NCI-H2227 treated with DMSO at 0.1 percent for 48 hours (cell line): ENCODE data around the gene NDUFS7.

Experiments used
- DNase-seq: peaks from one replicate; lab custom pipeline; 2025; lab: John Stamatoyannopoulos, UW

NDUFS7 gene

GRCh38 chr19:1383312-1384084 is at the start of gene NDUFS7:
Gene NDUFS7 (plus strand): TSS chr19:1383907. CDS start chr19:1383927, 20 bp downstream.
- peak; percentile 86 for DNase-seq

- DNase-seq = no peak
These were observed 47.5 kb upstream of the NDUFS7 start for GRCh38 chr19:1336079-1336684.

GRCh38 chr19:1340681-1341469 is 42.8 kb upstream of the NDUFS7 start:
- DNase-seq = no peak

- DNase-seq = no peak
These were observed 40.7 kb upstream of the NDUFS7 start for GRCh38 chr19:1343041-1343440.

DNA sequence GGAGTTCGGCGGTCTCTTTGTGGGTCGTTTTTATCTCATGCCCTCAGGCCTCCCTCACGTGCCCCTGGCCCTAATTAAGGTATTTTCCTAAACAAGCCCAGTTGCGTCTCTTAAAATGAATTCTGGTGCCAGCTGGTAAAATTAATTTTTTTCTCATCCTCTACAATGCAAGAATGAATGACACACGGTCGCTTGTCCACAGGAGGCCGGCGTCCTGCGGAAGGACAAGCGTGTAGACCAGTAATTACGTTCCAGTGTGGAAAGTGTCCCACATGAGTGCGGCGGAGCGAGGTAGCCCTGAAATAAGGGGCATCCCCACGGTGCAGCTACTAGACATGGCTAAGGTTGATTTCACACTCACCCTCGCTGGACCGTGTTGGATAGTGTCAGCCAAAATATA is 34.5 kb upstream of the NDUFS7 start:
- no peak for DNase-seq

- DNase-seq = no peak
These were observed 32.8 kb upstream of the NDUFS7 start for GRCh38 chr19:1350867-1351266.

GRCh38 chr19:1351381-1351851 is 32.3 kb upstream of the NDUFS7 start:
- DNase-seq = peak; percentile 77

GRCh38 chr19:1353144-1353543 is 30.6 kb upstream of the NDUFS7 start:
- no peak for DNase-seq

DNA sequence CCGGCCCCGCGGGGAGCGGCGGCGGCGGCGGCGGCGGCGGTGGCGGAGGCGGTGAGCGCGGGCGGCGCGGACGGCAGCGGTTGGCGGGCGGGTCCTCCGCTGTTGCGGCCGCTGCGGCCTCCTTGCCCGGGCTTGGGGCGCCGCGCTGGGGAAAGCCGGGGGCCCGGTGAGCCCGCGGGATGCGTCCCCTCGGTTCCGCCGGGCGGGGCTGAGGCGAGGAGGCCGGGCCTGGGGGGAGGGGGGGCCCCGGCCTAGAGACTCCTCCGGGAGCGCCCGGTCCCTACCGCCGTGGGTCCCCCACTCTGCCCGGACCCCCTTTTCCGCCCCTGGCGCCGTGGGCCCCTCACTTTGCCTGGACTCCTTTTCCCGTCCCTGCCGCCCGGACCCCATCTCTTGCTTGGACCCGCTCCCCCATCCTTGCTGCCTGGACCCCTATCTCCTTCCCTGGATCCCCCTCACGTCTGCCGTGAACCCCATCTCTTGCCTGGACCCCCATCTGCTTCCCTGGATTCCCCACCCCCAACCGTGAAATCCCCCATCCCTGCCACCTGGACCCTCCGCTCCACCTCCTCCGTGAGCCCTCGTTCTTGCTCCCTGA is 28.6 kb upstream of the NDUFS7 start:
- DNase-seq = no peak

DNA sequence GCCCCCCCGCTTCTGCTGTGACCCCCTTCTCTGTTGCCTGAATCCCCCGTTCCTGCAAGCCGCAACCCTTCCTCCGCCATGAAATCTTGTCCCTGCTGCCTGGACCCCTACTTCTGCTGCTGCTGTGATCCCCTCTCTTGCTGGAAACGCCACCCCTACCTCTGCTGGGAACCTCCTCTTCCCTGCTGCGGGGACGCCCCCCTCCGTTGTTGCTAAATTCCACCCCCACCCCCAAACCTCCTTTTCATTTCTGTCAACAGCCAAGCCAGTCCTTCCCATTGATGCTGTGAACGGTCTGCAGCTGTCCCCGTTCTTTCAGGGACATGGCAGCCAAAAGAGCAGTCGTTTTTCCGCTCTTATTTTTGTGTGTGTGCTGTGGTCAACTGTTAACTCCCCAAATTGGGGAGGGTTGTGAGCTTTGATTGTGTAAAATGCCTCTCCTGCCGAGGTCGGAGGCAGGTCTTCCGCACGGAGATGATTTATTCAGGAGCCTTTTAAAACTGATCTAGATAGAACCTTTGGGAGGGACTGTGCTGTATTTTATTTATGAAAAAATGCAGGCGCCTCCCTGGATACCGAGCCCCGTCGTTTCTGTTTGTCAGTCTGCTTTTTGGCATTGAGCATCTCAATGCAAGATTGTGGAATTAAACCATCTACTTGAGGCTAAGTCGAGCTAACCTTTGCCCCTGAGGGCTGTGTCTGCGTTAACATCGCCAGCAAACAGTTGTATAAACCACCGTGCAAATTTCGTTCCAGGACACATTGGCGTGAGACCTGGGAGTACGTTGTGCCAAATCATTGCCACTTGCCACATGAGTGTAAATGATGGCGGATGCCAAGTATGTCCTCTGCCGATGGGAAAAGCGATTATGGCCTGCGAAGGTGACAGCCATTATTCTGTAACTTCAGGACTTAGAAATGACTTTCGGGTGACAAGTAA is 27.9 kb upstream of the NDUFS7 start:
- no peak for DNase-seq

- no peak for DNase-seq
These were observed 27.2 kb upstream of the NDUFS7 start for GRCh38 chr19:1356508-1356865.

- peak; percentile 53 for DNase-seq
These were observed 26.1 kb upstream of the NDUFS7 start for GRCh38 chr19:1357531-1358109.

DNA sequence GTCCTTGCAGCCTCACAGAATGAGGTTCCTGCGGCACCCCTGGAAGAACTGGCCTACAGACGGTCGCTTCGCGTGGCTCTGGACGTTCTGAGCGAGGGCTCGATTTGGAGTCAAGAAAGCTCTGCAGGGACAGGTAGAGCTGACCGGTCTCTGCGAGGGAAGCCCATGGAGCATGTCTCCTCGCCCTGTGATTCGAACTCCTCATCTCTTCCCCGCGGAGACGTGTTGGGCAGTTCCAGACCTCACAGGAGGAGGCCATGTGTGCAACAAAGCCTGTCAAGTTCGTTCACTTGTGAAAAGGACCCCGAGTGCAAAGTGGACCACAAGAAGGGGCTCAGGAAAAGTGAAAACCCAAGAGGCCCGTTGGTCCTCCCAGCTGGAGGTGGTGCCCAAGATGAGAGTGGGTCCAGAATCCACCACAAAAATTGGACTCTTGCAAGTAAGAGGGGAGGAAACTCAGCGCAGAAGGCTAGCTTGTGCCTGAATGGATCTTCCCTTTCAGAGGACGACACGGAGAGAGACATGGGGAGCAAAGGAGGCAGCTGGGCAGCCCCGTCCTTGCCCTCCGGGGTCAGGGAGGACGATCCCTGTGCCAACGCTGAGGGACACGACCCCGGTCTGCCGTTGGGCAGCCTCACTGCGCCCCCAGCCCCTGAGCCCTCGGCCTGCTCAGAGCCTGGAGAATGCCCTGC is 23.4 kb upstream of the NDUFS7 start:
- no peak for DNase-seq

DNA sequence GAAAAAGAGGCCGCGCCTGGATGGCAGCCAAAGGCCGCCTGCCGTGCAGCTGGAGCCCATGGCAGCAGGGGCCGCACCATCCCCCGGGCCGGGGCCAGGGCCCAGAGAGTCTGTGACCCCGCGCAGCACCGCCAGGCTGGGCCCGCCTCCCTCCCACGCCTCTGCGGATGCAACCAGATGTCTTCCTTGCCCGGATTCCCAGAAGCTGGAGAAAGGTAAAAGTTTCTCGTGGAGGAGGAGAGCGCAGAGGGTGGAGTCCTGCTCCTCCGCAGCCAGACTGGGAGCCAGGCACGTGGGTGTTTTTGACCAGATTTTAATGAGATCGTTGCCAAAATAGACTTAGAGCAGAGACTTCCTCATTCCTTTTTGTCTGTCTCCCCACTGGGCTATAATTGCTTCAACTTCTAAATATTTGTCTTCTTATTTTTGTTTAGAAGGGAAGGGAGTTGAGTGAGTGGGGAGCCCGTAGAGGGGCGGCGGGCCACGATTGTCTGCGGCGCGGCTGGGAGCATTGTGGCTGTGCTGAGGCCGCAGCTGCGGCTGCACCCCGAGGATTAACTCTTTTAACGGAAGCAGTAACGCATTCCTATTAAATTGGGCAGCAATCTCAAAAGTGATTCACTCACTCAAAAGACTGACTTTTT is 22.8 kb upstream of the NDUFS7 start:
- DNase-seq = peak; percentile 65

- DNase-seq = peak; percentile 55
These were observed 21.9 kb upstream of the NDUFS7 start for GRCh38 chr19:1361601-1362386.

- DNase-seq = no peak
These were observed 21.1 kb upstream of the NDUFS7 start for GRCh38 chr19:1362387-1363257.

- no peak for DNase-seq
These were observed 20.1 kb upstream of the NDUFS7 start for GRCh38 chr19:1363599-1363998.
